Fibroblast of villous mesenchyme (primary cell): ENCODE measurements around the gene CCDC77. TPM values are rescaled to one million over a fixed set of nuclear protein-coding genes. Genes with fewer than 3 reads are reported as not detected.

Experiments
- DNase-seq: peaks from one replicate; pipeline ENCODE4 v3.0.0-alpha.2; 2010; ENCODE audit warnings: low read depth
- H3K4me3 ChIP-seq: 2 replicates; pipeline ENCODE4 v1.5.1; 2011; ENCODE audit warnings: low read depth, mild to moderate bottlenecking, low read length
- total RNA-seq: library from RNA; depleted of rRNA; stranded (reverse); fragments of >200 nt; gene quantifications from 2 replicates; pipeline ENCODE4 v1.2.3, GENCODE V29; 2012
- TF ChIP-seq, protein P1 (sequence below): IDR thresholded peaks from 2 replicates; pipeline ENCODE4 v1.5.1; 2012; ENCODE audit warnings: low read depth, mild to moderate bottlenecking, low read length; ENCODE audit not compliant: insufficient read depth

The CCDC77 gene
- total RNA-seq, 1 donor: 9.1 TPM

DNA sequence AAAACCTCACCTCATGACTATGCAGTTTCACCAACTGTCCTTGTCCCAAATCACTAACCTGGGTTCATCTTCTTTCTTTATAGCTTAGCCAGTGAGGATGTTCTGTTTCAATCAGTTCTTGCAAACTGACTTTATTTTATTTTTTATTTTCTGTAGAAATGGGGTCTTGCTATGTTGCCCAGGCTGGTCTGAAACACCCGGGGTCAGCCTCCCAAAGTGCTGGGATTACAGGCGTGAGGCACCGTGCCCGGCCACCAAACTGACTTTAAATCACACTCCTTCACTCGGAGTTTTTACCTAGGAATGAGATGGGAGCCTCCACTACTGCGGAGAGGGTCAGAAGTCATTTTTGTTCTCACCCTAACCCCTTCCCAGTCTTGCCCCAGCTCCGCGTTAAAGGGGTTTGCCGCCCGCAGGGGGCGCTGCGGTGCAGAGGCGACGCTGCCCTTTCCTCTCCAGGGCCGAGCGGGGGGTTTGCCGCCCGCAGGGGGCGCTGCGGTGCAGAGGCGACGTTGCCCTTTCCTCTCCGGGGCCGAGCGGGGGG, 51.3 kb downstream of the CCDC77 start:
- DNase-seq: no peak
- TF ChIP-seq, protein P1, sequence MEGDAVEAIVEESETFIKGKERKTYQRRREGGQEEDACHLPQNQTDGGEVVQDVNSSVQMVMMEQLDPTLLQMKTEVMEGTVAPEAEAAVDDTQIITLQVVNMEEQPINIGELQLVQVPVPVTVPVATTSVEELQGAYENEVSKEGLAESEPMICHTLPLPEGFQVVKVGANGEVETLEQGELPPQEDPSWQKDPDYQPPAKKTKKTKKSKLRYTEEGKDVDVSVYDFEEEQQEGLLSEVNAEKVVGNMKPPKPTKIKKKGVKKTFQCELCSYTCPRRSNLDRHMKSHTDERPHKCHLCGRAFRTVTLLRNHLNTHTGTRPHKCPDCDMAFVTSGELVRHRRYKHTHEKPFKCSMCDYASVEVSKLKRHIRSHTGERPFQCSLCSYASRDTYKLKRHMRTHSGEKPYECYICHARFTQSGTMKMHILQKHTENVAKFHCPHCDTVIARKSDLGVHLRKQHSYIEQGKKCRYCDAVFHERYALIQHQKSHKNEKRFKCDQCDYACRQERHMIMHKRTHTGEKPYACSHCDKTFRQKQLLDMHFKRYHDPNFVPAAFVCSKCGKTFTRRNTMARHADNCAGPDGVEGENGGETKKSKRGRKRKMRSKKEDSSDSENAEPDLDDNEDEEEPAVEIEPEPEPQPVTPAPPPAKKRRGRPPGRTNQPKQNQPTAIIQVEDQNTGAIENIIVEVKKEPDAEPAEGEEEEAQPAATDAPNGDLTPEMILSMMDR: no peak
- H3K4me3 ChIP-seq: no peak overlapping the region

- DNase-seq: no peak
- TF ChIP-seq, protein P1: no peak
- no peak overlapping the region for H3K4me3 ChIP-seq
These were observed 53.4 kb downstream of the CCDC77 start for GRCh38 chr12:454833-455232.

GRCh38 chr12:455821-456220, 54.4 kb downstream of the CCDC77 start:
- DNase-seq: no peak
- TF ChIP-seq, protein P1: no peak

DNA sequence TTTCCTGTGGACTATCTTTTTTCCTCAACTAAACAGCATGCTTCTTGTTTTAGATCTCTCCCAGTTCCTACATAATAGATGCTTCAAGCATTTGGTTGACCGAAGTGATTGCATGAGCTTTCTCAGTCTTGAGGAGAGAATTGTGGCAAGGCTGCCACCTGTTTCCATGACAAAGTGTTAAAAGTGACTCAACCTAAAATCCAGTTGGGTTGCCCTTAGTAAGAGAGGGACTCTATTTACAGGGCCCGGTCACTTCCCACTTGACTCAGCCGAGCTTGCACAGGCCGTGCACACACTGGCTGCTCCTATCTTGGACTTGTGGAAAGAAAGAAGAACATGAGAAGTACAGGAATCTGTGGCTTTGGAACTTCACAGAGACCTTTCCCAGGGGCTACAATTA, 56.2 kb downstream of the CCDC77 start:
- TF ChIP-seq, protein P1: no peak
- no peak overlapping the region for H3K4me3 ChIP-seq
- no peak for DNase-seq

More at GRCh38 chr12:455821-456220, 54.4 kb downstream of the CCDC77 start:
- no peak overlapping the region for H3K4me3 ChIP-seq

GRCh38 chr12:459050-459429, 57.6 kb downstream of the CCDC77 start:
- peak overlapping the region; percentile 44 for H3K4me3 ChIP-seq
- no peak for DNase-seq
- TF ChIP-seq, protein P1: no peak

GRCh38 chr12:459430-460258, 58.2 kb downstream of the CCDC77 start, which contains the start of gene B4GALNT3:
TSS of gene B4GALNT3 (plus strand) at chr12:459939. CDS start at chr12:460377, 438 bp downstream.
- DNase-seq: peak; percentile 24
- TF ChIP-seq, protein P1: no peak
- H3K4me3 ChIP-seq: peak within 1 kb of the TSS; percentile 44
